A549 treated with DMSO at 1 μM for 4 hours (cell line): Measurements from ENCODE around the gene ITGB1BP1. TPM values are rescaled to one million over a fixed set of nuclear protein-coding genes. Genes with fewer than 3 reads are reported as not detected.

Source experiments
- total RNA-seq: library from RNA; stranded (reverse); fragments of 200-300 nt; extraction: Qiagen RNA extraction; gene quantifications from 5 replicates; pipeline ENCODE4 v1.2.3, GENCODE V29; 2022; ENCODE audit warnings: low read depth

The ITGB1BP1 gene, protein sequence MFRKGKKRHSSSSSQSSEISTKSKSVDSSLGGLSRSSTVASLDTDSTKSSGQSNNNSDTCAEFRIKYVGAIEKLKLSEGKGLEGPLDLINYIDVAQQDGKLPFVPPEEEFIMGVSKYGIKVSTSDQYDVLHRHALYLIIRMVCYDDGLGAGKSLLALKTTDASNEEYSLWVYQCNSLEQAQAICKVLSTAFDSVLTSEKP
- total RNA-seq, result 162 to 189 TPM (median 165 TPM) in 5 replicates

DNA sequence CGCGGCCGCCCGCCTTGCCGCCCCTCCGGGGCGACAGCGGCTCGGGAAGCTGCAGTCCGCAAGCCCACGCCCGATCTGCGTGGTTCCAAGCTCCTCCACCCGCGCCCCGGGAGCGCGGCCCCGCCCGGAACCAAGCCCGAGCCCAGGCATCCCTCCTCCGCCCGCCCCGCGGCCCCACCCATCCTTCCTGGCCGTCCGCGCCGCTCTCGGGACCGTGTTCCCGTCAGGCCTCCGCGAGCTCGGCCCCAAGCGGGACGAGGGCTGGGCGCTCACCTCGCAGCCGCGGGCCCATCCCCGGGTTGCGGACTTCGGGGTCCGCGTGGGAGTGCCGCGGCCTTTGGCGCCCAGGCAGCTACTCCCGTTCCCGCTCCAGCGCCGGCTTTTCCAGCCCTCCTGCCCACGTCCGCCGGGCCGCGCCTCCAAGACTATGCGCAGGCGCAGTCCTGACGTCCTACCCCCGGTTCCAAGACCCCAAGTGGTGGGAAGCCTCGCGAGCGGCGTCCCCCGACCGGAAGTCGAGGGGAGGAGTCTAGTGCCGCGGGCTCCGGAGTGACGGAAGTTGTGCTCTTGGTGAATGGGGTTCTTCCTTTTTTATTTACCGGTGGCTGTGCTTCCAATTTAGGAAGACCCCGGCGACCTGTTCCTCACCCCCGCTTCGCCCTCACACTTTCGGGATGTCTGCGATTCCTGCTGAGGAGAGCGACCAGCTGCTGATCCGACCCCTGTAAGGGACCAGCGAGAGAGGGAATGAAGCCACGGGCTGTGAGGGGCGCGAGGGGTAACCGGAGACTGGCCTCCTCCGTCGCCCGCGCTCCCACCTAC, at the start of gene ITGB1BP1, which contains the start of gene CPSF3:
Gene ITGB1BP1, minus strand, starts transcription at position 429 of the 822 bp plus-strand sequence. CDS start 4,831 bp downstream, outside the sequence.
Gene CPSF3, plus strand, starts transcription at position 555 of the 822 bp plus-strand sequence. Its CDS starts 120 bp downstream, at position 675.

Other genes with a start within 250 kb of the ITGB1BP1 start
- 30.9 to 47.4 TPM (median 39.9 TPM) in 5 replicates for gene ASAP2, start 216.7 kb downstream of the ITGB1BP1 start, total RNA-seq
- 49.7 to 58.1 TPM (median 57.0 TPM) in 5 replicates for gene CPSF3, start 126 bp upstream of the ITGB1BP1 start, total RNA-seq
- 81.2 to 112 TPM (median 99.3 TPM) in 5 replicates for gene IAH1, start 51.0 kb upstream of the ITGB1BP1 start, total RNA-seq
- 27.2 to 35.9 TPM (median 35.0 TPM) in 5 replicates for gene ADAM17, start 132.3 kb upstream of the ITGB1BP1 start, total RNA-seq
- gene YWHAQ, start 207.5 kb upstream of the ITGB1BP1 start, total RNA-seq, result 648 to 722 TPM (median 713 TPM) in 5 replicates